ENCODE data around the gene CBX6. TPM values are rescaled to one million over a fixed set of nuclear protein-coding genes. Genes with fewer than 3 reads are reported as not detected.
A peak's percentile ranks its signal among the peaks of the same experiment; 100 is the strongest.

CBX6 gene
- total and polyA plus RNA-seq, 10 of the 15 experiments (the other 5 are each of a cell fraction or from before 2014, with no cell fraction given), result 3.6 to 142 (median 37.4) TPM

DNA sequence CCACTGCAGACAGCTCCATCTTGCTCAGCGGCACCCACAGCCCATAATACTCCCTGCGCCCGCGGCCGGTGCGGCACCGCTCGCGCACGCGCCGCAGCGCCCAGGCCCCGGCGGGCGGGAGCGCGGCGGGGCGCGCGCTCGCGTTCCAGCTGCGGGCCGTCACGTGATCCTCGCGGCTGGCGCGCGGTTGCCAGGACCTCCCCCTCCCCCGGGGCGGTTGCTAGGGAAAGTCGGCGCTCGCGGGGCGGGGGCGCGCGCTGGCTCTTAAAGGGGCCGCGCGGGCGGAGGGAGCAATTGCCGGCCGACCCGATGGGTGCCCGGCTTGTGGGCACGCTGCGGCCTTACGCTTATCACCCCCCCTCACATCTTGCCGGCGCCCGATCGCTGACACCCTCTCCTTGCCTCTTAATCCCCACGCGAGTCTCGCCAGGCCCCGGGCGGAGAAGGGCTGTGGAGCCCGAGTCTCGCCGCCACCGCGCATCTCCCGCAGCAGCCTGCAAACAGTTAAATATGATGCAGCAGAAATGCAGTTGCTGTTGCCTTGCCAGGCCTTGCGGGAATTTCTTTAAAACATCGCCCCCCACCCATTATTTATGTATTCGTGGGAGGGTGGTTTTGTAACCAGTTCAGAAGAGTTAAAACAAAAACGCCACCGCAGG, at the start of gene CBX6 (continued):
- TF ChIP-seq SMAD5 (IDR thresholded peaks at IDR 0.05; ENCODE audit: low read depth) (no peak), ZNF207 (IDR thresholded peaks at IDR 0.05; ENCODE audit: borderline replicate concordance) (0 out of 2 replicates have a peak, but pooled peaks have one; percentile 46), RAD51 (IDR thresholded peaks at IDR 0.05) (peak; percentile 72; the same call in 1 of the 2 replicates), IKZF1 (conservative IDR thresholded peaks at IDR 0.05) (peak; percentile 79), EED (IDR thresholded peaks at IDR 0.05; ENCODE audit: low read depth) (0 out of 2 replicates have a peak, but pooled peaks have one; percentile 10), ZNF687 (IDR thresholded peaks at IDR 0.05) (no peak), MEF2B (IDR thresholded peaks at IDR 0.05; ENCODE audit: partially characterized antibody, poor library complexity, severe bottlenecking) (no peak), SMARCA5 (IDR thresholded peaks at IDR 0.05) (0 out of 2 replicates have a peak, but pooled peaks have one; percentile 56), GATAD2B (conservative IDR thresholded peaks at IDR 0.05; ENCODE audit: low read depth) (peak; percentile 86), SUPT20H (IDR thresholded peaks at IDR 0.05; ENCODE audit: borderline replicate concordance, control insufficient read depth, low read depth, low read length) (no peak), RB1 (IDR thresholded peaks at IDR 0.05; ENCODE audit: borderline replicate concordance) (peak; percentile 58; the same call in 1 of the 2 replicates), CREM (IDR thresholded peaks at IDR 0.05; ENCODE audit: low read depth) (no peak), ESRRA (IDR thresholded peaks at IDR 0.05; ENCODE audit: low read length) (no peak)
- TF ChIP-seq, protein P1, sequence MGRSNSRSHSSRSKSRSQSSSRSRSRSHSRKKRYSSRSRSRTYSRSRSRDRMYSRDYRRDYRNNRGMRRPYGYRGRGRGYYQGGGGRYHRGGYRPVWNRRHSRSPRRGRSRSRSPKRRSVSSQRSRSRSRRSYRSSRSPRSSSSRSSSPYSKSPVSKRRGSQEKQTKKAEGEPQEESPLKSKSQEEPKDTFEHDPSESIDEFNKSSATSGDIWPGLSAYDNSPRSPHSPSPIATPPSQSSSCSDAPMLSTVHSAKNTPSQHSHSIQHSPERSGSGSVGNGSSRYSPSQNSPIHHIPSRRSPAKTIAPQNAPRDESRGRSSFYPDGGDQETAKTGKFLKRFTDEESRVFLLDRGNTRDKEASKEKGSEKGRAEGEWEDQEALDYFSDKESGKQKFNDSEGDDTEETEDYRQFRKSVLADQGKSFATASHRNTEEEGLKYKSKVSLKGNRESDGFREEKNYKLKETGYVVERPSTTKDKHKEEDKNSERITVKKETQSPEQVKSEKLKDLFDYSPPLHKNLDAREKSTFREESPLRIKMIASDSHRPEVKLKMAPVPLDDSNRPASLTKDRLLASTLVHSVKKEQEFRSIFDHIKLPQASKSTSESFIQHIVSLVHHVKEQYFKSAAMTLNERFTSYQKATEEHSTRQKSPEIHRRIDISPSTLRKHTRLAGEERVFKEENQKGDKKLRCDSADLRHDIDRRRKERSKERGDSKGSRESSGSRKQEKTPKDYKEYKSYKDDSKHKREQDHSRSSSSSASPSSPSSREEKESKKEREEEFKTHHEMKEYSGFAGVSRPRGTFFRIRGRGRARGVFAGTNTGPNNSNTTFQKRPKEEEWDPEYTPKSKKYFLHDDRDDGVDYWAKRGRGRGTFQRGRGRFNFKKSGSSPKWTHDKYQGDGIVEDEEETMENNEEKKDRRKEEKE (IDR thresholded peaks at IDR 0.05), result 0 out of 2 replicates have a peak, but pooled peaks have one; percentile 41
- TF ChIP-seq, protein P2, sequence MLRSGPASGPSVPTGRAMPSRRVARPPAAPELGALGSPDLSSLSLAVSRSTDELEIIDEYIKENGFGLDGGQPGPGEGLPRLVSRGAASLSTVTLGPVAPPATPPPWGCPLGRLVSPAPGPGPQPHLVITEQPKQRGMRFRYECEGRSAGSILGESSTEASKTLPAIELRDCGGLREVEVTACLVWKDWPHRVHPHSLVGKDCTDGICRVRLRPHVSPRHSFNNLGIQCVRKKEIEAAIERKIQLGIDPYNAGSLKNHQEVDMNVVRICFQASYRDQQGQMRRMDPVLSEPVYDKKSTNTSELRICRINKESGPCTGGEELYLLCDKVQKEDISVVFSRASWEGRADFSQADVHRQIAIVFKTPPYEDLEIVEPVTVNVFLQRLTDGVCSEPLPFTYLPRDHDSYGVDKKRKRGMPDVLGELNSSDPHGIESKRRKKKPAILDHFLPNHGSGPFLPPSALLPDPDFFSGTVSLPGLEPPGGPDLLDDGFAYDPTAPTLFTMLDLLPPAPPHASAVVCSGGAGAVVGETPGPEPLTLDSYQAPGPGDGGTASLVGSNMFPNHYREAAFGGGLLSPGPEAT (IDR thresholded peaks at IDR 0.05; ENCODE audit: low read depth), result peak; percentile 87
- TF ChIP-seq, protein P3, sequence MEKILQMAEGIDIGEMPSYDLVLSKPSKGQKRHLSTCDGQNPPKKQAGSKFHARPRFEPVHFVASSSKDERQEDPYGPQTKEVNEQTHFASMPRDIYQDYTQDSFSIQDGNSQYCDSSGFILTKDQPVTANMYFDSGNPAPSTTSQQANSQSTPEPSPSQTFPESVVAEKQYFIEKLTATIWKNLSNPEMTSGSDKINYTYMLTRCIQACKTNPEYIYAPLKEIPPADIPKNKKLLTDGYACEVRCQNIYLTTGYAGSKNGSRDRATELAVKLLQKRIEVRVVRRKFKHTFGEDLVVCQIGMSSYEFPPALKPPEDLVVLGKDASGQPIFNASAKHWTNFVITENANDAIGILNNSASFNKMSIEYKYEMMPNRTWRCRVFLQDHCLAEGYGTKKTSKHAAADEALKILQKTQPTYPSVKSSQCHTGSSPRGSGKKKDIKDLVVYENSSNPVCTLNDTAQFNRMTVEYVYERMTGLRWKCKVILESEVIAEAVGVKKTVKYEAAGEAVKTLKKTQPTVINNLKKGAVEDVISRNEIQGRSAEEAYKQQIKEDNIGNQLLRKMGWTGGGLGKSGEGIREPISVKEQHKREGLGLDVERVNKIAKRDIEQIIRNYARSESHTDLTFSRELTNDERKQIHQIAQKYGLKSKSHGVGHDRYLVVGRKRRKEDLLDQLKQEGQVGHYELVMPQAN (conservative IDR thresholded peaks at IDR 0.05), result peak; percentile 48; the same call in 1 of the 2 replicates
- TF ChIP-seq, protein P4, sequence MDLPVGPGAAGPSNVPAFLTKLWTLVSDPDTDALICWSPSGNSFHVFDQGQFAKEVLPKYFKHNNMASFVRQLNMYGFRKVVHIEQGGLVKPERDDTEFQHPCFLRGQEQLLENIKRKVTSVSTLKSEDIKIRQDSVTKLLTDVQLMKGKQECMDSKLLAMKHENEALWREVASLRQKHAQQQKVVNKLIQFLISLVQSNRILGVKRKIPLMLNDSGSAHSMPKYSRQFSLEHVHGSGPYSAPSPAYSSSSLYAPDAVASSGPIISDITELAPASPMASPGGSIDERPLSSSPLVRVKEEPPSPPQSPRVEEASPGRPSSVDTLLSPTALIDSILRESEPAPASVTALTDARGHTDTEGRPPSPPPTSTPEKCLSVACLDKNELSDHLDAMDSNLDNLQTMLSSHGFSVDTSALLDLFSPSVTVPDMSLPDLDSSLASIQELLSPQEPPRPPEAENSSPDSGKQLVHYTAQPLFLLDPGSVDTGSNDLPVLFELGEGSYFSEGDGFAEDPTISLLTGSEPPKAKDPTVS (IDR thresholded peaks at IDR 0.05; ENCODE audit: low read depth, low read length), result no peak
